CD1c-positive myeloid dendritic cell (primary cell): ENCODE measurements around the gene SIX6.

Experiments
- DNase-seq: peaks from one replicate; pipeline ENCODE4 v3.0.0-alpha.2; 2016; ENCODE audit errors: extremely low spot score

SIX6 gene

GRCh38 chr14:60514378-60514740 is 5.4 kb downstream of the SIX6 start:
- DNase-seq = no peak

GRCh38 chr14:60514741-60515491 is 6.0 kb downstream of the SIX6 start:
- peak; percentile 17 for DNase-seq

GRCh38 chr14:60515511-60516289 is 6.8 kb downstream of the SIX6 start:
- no peak for DNase-seq

DNA sequence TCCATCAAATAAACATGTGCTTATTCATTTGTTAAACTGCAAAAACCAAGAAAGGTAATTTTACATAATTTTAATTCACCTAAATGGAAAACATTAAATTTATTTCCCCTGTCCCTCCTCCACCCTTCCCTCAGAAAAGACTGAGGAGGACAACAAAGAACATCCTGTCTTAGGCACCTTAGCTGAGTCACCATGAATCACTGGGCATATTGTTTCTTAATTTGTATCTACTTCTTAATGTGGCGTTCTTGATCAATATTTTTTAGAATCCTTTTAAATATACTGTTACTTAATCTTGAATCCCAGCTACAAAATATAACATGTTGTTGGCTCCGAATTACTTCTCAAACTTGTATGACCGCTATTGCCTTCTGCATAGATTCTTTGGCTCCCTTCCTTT is 23.5 kb downstream of the SIX6 start:
- no peak for DNase-seq

GRCh38 chr14:60537663-60538062 is 28.7 kb downstream of the SIX6 start:
- no peak for DNase-seq

DNA sequence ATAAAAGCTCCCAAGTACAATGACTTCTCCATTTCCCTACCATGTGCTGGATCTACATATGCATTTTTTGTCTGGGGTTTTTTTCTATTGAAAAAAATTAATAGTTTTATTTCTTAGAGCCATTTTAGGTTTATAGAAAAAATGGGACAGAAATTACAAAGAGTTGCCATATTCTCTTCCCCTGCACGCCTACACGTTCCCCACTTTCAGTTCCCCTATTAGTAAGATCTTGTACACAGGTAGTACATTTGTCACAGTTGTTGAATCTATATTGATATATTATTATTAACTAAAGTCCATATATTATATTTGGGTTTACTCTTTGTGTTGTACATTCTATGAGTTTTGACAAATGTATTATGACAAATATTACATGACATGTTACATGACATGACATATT is 35.7 kb downstream of the SIX6 start:
- DNase-seq = no peak

DNA sequence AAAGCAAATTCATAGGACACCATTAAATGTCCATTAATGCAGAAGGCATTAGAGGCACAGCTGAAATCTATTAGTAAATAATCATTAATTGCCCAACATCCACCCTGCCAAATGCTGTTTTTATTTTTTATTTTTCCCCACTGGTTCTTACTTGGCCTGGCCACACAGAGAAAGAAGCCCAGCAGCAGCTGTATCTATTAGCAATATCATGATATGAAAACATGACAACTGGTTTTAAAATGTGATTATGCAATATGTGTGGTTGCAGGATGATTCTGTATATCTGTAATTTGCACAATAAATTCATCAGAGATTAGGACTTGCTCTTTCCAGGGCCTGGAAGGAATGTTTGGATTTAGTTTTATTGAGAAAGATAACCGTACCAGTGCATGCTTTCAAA is 44.9 kb downstream of the SIX6 start:
- DNase-seq = no peak

- peak; percentile 10 for DNase-seq
Measured at GRCh38 chr14:60561845-60562746, 53.1 kb downstream of the SIX6 start.
